Activated CD4-positive, alpha-beta T cell treated with anti-CD3 and anti-CD28 coated beads for 1 hour (primary cell): ENCODE measurements around the gene MYH4.

Experiments
- DNase-seq: peaks from one replicate; pipeline ENCODE4 v3.0.0-alpha.2; 2020

MYH4 gene

GRCh38 chr17:10469459-10469858 is at the start of gene MYH4:
TSS of gene MYH4 (minus strand) at chr17:10469559. CDS start at chr17:10466745, 2,814 bp downstream.
- DNase-seq = no peak

GRCh38 chr17:10518271-10519037 is 49.1 kb upstream of the MYH4 start, which contains the start of gene MYH1:
TSS of gene MYH1 (minus strand) at chr17:10518542. CDS start at chr17:10516642, 1,900 bp downstream.
- DNase-seq = no peak

- no peak for DNase-seq
These were observed 47.3 kb upstream of the MYH4 start for GRCh38 chr17:10516638-10517037.

DNA sequence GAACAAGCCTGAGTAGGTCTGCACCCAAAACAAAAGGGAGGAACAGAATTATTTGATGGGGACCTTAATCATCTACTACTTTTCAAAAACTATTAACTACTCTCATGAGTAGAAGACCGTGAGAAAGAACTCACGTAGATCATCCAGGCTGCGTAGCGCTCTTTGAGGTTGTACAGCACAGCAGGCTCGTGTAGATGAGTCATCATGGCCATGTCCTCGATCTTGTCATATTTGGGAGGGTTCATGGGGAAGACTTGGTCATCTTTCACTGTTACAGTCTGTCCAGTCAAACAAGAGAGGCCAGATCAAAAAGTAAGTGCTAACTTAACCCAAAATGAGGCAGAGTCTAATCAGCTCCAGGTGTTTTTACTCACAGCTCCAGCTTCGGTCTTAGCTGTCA is 46.7 kb upstream of the MYH4 start:
- DNase-seq = no peak

- no peak for DNase-seq
These were observed 44.1 kb upstream of the MYH4 start for GRCh38 chr17:10513299-10514067.

GRCh38 chr17:10512856-10513255 is 43.5 kb upstream of the MYH4 start:
- DNase-seq = no peak

- DNase-seq = no peak
These were observed 30.6 kb upstream of the MYH4 start for GRCh38 chr17:10499950-10500349.

DNA sequence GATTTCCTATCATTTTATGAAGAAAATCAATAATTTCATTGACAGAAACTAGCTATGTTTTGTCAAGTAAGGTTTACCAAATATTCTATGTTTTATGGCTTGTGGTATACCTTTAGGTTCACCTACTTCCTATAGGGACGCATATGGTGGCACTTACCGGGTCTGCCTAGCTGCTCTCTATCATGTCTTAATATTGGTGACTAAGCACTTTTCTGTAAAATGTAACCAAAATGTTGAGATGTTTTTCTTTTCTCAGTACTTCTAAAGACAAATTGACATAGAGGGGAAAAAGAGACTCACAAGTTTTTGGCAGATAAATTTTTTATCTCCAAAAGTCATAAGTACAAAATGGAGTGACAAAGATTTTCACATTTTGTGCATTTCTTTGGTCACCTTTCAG is 22.6 kb upstream of the MYH4 start:
- DNase-seq = no peak

DNA sequence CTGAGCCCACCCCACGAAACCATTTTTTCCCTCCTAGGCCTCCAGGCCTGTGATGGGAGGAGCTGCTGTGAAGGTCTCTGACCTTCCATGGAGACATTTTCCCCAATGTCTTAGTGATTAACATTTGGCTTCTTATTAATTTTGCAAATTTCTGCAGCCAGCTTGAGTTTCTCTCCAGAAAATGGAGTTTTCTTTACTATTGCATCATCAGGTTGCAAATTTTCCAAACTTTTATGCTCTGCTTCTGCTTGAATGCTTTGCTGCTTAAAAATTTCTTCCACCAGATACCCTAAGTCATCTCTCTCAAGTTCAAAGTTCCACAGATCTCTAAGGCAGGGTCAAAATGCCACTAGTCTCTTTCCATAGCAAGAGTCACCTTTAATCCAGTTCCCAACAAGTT is 12.9 kb upstream of the MYH4 start:
- no peak for DNase-seq

DNA sequence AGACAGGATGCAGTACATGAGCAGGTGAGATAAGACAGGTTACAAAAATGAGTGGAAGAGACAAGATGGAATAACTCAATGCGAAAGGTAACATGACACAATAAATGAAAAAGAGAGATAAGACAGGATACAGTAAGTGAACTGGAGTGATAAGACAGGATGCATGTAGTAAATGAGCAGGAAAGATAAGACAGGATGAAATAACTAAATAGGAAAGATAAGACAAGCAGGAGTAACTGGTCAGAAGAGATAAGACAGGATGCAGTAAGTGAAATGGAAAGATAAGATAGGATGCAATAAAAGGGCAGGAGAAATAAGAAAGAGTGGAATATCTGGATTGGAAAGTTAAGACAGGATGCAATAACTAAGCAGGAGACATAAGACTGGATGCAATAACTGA is 8.3 kb upstream of the MYH4 start:
- no peak for DNase-seq

GRCh38 chr17:10474536-10474935 is 5.2 kb upstream of the MYH4 start:
- no peak for DNase-seq

- DNase-seq = no peak
These were observed 2.5 kb upstream of the MYH4 start for GRCh38 chr17:10471858-10472257.

DNA sequence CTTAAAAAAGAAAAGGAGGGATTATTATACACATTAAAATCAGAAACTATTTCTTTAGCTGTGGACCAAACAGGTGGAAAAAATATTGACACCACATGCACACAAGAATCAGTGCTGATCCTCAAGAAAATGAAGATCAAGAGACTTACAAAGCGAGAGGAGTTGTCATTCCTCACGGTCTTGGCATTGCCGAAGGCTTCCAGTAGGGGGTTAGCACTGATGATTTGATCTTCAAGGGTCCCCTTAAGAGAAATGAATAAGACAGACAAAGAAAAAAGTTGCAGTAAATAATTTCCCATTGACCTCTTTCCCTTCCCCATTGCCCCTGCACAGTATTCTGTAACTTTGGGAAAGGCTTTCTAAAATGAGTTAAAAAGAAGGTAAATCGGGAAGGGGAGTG is 6.0 kb downstream of the MYH4 start:
- DNase-seq = no peak

GRCh38 chr17:10460062-10460461 is 9.3 kb downstream of the MYH4 start:
- DNase-seq = no peak

DNA sequence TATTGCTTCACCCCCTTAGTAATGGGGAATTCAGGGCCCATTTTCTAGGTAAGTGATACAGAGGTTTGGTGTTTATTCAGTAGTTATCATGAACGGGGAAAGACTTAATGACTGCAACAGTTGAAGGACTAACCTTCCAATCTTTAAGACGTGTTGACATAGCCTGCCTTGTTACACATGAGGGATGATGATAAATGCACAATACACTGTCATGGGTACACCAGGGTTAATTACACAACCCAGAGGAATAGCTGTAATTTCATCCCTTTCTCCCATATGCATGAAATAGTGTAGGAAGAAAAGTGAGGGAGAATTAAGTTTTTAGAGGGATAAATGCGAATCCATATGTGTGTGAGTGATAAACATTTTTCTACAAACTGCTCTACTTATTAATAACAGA is 10.7 kb downstream of the MYH4 start:
- DNase-seq = no peak

GRCh38 chr17:10457952-10458351 is 11.4 kb downstream of the MYH4 start:
- no peak for DNase-seq

GRCh38 chr17:10447026-10447931 is 22.1 kb downstream of the MYH4 start:
- no peak for DNase-seq

- DNase-seq = no peak
These were observed 29.5 kb downstream of the MYH4 start for GRCh38 chr17:10439816-10440215.

DNA sequence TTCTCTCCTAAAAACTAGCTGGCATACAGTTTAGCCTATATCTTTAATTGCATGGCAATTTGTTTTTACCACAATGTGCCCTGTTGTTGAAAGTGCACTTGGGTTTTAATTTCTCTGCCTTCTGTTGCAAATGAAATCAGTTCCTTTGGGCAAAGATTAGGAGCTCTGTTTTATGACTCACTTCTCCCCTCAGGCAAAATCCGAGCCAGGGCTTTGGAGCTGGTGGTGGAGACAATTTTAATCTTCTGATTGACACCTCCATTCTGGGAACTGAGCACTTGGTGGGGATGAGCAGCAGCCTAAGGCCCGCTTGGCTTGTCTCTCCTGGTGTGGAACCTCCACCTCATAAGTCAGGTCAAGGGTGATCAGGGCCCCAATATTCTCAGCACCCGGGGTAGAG is 34.3 kb downstream of the MYH4 start:
- DNase-seq = no peak

DNA sequence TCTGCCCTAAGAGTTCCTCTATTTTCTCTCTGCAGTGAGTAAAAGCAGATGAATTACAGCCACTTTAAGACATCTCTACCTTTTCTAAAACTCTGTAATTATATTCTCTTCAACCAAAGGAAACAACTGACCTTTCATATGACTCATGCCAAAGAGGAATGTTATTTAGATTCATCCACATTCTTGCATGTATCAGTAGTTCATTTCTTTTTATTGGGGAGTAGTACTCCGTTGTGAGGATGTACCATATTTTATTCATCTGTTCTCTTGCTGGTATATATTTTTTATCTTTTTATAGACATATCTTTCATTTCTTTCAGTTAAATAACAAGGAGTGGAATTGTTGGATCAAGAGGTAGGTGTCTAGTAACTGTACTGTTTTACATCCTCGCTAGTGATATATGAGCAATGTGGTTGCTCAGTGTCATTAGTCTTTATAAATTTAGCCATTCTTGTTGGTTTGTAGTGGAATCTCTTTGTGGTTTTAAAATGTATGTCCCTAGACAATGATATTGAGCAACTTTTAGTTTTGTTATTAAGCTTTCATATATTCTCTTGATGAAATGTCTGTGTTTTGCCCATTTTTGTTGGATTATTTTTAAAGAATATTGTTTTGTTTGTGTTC is 39.8 kb downstream of the MYH4 start:
- no peak for DNase-seq

DNA sequence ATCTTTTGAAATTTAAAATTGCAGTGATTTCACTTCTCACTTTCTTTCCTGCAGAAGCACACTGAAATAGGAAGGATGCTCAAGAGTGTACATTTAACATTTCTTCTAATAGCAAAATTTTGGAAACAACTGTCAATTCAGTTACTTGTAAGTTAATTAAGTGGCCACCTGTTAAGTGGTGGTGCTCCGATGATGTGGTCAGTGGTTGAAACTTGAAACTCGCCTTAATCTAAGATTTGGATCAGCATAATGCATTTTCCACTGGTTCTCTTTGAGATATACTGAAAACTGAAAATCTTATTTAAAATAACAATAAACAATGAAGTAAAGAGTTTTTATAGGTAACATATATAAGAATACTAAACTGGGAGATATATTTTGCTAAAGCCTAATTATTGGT is 40.6 kb downstream of the MYH4 start:
- DNase-seq = no peak

DNA sequence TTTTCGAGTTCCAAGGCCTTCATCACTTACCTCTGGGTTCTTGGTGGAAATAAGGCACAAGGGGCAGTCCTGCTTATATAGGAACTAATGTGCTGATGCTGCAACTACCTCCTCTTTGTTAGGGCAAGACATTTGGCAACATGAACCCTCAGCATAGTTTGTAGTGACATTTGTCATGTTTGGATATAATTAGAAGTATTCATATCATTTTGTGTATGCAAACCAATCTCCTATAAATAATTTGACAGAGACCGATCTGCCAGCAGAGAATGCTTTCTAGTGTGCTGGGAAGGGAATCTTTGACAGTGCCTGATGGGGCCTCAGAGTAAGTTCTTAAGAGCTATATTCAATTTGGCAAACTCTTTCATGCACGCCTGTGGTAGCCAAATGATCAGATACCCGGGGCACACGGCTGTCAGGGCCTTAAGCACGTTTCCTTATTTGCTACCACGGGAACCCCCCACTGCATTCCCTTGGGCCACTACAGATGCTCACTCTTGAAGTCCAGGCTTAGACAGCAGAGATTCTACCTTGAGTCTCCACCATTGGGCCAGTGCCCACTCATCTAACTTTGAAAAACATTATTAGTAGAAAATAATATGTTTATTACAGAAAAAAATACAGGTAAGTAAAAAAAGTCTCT is 47.3 kb downstream of the MYH4 start, which contains the start of gene MYH8:
MYH8 (minus strand) TSS at position 51 of the 643 bp plus-strand sequence. CDS start 1,723 bp downstream, outside the sequence.
- no peak for DNase-seq
